Stomach (tissue), 4 donors: ENCODE results near the gene EIF3B.

ENCODE experiments used
- CTCF ChIP-seq, 7 experiments: fragments of 450-650 bp in 4 of 7; fragments of 200-600 bp in 3 of 7; sonication (generic) in 3 of 7; IDR thresholded peaks; one replicate each; pipeline ENCODE4 v1.5.1; 2016 to 2019; ENCODE audit warnings: antibody characterized with exemption in 7 of 7, control low read depth in 2 of 7, mild to moderate bottlenecking in 1 of 7
- POLR2A ChIP-seq, 4 donors: fragments of 450-650 bp; IDR thresholded peaks; one replicate each; pipeline ENCODE4 v1.6.1; 2016; ENCODE audit warnings: antibody characterized with exemption in 4 of 4, control low read depth in 2 of 4, mild to moderate bottlenecking in 1 of 4, moderate library complexity in 1 of 4

GRCh38 chr7:2331707-2332106, 22.9 kb upstream of the EIF3B start:
- TF ChIP-seq CTCF (IDR thresholded peaks at IDR 0.05) (no peak), POLR2A (IDR thresholded peaks at IDR 0.05) (no peak)
